Measurements from ENCODE around the gene AKT3.
"Not testable (repeated sequence)": the region's sequence is repeated elsewhere in the genome, so short reads cannot be mapped to it uniquely, and the experiment has no call there.

AKT3 gene

DNA sequence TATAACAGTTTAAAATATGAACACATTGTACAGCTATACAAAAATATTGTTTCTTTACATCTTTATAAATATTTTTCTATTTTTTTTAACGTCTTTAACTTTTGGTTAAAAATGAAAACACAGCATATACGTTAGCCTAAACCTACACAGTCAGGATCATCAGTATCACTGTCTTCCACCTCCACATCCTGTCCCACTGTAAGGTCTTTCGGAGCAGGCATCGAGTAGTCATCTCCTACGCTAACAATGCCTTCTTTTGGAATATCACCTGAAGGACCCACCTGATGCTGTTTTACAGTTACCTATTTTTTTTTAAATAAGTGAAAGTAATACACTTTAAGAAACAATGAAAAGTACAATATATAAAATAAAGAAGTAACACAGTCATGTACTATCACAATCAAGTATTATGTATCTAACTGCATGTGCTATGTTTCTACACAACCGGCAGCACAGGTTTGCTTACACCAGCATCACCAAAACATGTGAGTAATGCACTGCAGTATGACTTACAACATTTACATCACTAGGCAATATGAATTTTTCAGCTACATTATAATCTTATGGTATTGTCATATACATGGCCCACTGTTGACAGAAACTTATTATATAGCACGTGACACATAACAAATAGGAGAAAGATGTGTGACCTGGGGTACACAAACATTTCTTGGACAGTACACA is 254.4 kb downstream of the AKT3 start:
- DNase-seq, result no peak

DNA sequence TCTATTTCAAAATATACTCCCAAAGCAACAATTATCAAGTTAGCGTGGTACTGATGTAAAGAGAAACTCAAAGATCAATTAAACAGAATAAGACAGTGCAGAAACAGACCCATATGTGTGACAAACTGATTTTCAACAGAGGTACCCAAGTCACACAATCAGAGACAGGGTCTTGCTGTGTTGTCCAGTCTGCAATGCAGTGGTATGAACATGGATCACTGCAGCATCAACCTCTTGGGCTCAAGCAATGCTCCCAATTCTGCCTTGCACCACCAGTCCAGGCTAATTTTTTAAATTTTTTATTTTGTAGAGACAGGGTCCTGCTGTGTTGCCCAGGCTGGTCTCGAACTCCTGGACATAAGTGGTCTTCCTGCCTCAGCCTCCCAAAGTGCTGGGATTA is 255.6 kb downstream of the AKT3 start:
- DNase-seq, result no peak

DNA sequence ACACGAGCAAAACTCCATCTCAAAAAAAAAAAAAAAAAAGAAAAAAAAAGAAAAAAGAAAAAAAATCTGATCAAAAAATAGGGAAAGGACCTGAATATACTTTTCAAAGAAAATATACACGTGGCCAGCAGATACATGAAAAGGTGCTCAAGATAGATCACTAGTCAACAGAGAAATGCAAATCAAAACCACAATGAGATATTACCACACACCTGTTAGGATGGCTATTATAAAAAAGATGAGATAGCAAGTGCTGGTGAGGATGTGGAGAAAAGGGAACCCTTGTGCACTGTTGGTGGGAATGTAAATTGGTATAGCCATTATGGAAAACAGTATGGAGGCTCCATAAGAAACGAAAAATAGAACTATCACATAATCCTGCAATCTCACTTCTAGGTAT is 260.8 kb downstream of the AKT3 start:
- DNase-seq, result not testable (repeated sequence)

DNA sequence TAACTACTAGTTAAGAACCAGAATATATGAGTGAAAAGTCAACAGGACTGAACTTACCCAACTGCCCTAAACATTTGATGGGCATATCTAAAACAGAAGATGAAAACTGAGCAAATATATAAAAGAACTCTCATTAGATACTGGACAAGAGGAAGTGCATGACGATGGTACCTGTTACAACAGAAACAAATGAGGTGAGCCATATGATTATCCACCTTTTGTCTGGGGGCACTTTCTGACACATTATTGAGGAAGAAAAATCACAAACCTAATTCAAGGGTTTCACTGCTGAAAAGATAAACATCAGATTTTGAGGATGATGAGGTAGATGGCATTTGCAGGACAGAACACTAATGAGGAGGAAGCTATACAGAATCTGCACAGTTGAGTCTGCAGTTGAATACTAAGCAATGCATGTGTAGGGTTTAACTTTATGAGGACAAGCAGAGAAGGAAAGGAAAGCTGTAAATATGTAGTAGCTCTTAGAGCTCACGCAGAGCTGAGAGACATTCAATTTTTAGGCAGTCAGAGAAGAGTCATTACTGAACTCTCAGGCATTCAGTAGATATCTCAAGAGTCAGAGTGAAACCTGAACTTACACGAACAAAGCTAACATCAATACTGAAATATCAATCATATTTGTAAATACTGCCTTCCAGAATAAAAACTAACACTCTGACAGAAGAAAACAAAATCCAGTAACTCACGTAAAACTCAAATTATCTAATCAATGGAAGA is 262.1 kb downstream of the AKT3 start:
- DNase-seq, result no peak

DNA sequence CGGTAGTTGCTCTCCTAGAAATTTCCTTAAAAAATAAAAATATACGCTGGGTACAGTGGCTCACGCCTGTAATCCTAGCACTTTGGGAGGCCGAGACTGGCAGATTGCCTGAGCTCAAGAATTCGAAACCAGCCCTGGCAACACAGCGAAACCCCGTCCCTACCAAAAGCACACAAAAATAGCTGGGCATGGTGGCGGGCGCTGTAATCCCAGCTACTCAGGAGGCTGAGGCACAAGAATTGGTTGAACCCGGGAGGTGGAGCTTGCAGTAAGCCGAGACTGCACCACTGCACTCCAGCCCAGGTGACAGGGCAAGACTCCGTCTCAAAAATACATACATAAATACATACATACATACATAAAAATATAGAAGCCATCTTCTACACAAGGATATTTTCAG is 262.8 kb downstream of the AKT3 start:
- DNase-seq, result no peak

DNA sequence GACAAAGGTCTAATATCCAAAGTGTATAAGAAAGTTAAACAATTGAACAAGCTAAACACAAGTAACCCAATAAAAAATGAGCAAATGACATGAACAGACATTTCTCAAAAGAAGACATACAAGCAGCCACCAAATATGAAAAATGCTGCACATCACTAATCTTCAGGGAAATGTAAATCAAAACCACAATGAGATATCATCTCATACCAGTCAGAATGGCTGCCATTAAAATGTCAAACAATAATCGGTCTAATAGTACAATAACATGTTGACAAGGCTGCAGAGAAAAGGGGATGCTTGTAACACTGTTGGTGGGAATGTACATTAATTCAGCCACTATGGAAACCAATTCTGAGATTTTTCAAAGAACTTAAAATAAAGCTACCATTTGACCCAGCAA is 264.1 kb downstream of the AKT3 start:
- DNase-seq, result no peak

DNA sequence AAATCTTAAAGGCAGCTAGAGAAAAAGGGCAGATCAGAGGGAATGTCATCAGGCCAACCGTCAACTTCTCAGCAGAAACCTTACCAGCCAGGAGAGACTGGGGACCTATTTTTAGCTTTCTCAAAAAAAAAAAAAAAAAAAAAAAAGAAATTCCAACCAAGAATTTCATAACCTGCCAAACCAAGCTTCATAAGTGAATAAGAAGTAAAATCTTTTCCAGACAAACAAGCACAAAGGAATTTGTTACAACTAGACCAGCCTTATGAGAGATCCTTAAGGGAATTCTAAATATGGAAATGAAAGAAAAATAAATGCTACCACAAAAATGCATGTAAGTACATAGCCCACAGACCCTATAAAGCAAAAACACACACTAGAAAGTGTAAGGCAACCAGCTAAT is 267.7 kb downstream of the AKT3 start:
- DNase-seq, result no peak

DNA sequence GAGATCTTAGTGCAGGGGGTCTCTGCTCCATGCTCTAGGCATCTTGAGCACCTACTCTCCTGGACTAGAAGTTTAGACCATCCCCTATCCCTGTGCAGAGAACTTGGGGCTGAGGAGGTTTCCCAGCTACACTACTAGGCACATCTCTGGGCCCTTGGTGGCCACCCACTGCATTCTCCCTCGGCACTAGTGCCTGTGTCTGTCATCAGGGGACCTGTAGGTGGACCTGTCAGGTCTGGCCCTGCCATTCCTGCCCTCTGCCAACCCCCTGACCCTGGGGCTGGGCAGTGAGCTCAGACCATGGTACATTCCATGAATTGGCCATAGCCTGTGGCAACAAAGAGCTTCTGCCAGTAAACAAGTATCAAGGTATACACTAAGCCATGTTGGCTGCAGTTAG is 269.1 kb downstream of the AKT3 start:
- no peak for DNase-seq

DNA sequence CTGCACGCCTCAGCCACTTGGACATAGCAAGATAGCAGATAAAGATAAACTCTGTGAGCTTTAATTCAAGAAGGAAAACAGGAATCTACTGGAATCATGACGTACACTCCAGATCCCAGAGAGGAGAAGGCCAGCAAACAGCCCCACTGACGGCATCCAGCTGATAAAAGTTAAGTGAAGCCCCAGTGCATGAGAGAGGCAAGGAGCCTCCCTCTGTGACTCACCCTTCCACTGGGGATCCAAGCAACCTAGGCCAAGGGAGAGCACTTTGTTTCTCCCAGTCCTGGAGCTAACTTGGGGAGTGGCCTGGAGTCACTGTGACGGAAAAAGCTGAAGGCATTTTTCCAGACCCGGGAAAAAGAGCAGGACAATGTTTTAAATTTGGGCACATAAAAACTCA is 270.0 kb downstream of the AKT3 start:
- no peak for DNase-seq

DNA sequence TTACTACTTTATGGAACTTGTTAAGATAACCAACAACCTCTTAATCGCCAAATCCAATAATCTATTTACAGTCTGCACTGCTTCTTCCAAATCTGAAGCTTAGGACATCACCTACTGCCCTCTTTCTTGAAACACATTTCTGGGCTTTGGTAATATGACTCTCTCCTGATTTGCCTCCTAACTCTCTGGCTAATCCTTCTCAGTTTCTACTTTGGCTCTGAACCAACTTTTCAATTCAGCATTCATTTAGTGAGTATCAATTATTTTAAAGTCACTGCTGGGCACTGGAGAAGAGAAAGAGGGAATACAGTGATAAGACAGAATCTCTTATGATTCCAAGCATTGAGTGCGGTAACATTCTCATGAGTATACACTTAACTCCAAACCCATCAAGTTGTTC is 275.0 kb downstream of the AKT3 start:
- no peak for DNase-seq

DNA sequence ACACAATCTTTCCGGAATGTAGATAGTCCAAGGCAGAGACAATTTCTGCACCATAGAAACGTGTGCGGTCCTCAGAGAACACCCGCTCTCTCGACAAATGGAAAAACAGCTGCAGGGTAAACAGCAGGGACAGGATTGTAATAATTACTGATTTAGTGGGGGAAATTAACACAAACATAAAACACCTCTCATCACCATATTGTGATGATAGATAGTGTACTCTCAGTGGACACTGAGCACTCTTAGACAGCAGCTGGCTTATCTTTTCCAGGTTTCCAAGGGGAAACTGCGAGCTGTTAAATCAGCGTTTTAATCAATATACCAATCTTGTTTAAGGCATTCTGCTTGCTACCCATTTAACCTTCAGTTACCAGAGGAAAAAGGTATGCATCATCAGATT is 277.1 kb downstream of the AKT3 start:
- DNase-seq, result no peak

DNA sequence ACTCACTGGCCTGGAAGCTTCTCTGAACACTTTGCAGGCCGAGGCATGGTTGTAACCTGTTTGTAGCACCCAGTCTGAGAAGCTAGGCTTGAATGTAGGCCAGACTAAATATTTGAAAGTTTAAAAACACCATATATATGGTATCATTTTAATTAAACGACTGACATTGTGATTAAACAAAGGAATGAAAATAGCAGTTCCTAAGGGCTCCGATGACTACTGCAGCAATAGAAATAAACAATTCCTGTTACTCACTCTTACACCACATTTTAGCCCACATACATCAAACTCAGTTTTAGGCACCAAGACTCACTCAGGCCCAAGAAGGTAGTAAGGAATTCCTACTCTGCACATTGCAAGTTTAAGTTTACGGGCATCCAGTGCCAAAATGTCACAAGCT is 281.2 kb downstream of the AKT3 start:
- no peak for DNase-seq

DNA sequence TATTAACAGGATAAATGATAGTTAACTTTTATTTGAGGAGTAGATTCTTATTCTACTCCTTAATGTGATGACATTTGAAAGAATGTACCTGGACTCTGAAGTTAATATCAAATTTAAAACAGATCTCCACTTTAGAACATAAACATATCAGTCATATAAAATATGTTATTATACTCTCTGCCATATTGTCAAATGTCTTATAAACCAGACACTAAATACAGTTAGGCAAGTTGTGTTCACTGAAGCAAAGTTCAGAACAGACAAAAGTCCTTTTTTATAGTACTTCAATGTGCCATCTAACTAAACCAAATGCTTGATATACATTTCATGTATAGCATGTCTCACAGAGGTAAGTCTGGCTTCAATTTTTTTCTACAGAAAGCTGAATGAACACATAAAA is 285.2 kb downstream of the AKT3 start:
- no peak for DNase-seq

DNA sequence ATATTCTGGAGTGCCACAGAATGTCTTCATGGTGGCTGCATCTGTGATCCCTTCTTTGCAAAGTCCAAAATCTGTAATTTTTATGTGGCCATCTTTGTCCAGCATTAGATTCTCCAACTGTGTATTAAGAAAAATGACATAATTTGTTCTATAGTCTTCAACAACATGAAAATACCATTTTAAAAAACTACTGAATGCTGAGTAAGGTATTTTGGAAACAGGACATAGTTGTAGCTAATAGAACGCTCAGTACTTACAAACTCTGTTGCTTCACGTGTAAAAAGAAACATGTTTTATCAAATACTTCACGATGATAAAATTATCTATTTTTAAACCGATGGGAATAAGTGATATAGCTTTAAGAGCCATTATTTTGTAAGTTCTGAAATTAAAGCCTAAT is 286.3 kb downstream of the AKT3 start:
- DNase-seq, result no peak

DNA sequence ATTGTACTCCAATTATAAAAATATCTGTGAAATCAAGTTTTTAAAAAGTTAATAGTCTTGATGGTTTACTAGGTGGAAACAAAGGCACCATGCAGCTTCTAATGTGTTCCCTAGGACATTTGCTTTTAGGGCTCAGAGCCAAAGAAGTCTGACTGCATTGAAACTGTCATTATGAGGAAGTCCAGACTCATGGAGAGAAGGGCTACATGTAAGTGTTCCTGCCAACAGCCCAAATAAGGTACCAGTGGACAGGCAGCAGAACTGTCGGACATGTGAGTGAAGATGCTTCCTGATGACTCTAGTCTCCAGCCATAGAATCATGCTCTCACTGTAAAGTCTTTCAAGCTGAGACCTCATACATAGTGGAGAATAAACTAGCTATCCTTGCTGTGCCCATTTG is 287.6 kb downstream of the AKT3 start:
- DNase-seq, result no peak

DNA sequence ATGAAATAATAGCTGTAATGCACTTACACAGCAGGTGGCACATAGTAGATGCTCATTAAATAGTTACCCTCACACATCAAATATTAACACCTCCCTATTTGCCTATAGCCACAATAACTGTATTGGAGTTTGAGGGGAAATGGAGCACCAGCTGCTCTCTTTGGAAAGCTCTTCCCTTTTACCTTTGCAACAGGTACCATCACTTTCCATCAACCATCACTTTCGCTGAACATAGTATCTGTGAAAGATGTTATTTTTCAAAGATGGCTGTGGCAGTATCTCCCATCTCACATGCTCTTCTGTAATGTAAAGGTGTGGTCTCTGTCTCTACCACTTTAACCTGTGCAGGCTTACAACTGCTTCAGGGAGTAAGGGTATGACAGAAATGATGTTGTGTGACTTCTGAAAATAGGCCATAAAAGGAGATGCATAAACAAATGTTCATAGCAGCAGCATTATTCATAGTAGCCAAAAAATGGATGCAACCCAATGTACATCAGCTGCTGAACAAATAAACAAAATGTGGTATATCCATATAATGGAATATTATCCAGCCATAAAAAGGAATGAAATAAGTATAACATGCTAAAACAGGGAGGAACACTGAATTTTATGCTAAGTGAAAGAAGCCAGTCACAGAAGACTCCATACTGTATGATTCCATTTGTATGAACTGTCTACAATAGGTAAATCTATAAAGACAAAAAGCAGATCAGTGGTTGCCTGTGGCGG is 288.3 kb downstream of the AKT3 start:
- DNase-seq, result no peak

DNA sequence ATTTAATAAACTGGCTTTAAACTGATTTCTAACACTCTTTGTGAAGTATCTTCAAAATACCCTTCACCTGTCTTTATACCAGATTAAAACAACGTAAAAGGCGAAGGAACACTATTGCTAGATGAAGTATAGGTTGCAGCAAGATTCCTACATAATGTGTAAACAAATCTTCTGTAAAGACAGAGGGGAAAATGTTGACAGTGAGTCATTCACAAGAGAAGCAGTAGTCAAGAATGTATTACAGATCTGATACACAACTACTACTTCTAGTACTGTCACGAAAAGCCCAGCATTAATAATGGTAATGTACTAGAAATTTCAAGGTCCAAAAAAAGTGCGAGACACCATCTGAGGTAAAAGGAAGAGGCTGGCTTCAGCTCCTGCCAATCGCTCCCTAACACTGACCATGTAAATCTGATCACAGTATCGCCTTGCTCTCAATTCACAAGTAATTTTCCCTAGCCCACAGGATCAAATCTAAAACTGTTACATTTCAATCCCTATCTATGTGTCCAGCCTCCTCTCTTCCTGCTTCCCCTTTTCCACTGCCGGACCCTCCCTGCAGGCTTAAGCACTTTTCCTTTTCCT is 290.4 kb downstream of the AKT3 start:
- no peak for DNase-seq

DNA sequence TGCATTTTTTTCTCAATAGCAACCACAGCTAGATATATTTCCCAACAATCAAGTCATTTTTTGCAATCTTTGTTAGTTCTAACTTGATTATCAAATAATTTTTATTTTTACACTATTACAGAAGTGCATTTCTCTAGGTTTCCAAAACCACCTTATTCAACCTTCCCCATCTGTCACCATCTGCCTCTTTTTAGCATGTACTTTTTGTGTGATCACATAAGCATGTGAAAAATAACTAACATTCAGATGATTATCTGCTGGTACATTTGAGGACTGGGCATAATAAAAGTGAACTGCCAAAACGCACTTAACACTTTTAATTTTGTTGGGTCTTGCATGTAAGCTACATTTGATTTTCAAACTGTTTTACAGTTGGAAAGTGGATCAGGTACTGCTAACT is 291.5 kb downstream of the AKT3 start:
- DNase-seq, result no peak

DNA sequence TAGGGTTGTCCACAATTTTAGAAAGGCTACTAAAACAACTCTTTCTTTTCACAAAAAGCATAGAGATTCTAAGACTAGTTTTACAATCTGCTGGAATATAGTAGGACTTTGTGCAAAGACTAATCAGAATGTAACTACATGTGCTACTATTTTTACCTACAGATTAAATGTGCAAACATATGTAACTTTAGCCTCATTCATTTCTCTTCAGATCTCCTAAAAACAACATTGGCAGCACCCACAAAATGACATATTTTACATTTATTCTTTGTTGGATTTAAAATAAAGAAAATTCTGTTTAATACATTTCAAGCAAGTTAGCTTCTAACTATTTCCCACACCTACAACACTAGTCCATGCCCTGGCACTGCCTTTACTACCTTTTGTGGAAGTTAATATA is 292.2 kb downstream of the AKT3 start:
- DNase-seq, result no peak

DNA sequence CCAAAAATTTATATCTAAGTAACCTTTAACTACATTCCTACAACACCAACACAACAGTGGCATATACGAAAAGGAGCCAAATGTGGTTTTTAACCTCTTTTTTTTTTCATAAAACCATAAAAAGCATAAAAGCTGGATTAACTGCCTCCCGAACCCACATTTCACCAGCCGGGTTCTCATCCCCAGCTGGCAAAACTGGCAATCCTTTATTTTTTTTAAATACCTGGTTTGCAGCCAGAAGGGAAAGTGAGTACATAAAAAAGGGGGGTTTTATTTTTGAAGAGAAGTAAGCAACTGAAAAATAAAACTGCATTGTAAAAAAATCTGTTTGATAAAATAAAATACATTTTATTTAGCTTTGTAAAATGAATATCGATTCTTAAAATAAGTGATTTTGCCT is 295.4 kb downstream of the AKT3 start:
- DNase-seq, result no peak

DNA sequence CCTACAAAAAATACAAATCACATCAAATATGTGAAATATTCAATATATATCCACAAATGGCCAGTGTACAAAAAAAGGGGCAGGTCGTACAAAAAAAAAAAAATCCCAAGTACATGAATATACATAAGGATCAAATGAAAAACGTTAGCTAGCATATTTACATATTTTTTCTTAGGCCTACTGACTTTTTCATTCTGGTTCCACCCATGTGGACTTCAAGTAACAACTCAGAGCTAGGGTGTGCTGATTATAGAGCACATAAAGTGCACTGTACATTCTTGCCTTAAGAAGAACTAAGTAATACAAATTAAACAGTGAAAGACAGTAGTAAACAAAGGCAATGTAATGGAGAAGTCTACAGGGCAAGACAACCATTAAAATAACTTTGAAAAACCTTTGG is 297.0 kb downstream of the AKT3 start:
- DNase-seq, result no peak

DNA sequence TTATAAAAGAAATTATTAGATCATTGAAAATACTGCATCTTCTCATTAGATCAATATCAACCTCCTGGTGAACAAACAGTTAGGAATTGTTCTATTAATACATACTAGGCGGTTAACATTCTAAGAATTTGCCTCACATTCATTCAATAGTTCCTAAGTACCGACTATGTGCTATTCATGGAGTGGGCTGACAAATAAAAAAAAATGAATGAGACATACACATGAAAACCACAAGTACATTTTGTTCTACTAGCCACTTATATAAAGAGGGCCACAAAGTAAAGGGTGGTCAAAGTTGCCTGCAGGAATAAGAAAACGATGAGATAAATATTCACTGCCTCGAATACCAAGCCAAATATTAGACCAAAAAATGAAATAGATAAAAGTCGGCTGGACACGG is 299.8 kb downstream of the AKT3 start:
- DNase-seq, result no peak

DNA sequence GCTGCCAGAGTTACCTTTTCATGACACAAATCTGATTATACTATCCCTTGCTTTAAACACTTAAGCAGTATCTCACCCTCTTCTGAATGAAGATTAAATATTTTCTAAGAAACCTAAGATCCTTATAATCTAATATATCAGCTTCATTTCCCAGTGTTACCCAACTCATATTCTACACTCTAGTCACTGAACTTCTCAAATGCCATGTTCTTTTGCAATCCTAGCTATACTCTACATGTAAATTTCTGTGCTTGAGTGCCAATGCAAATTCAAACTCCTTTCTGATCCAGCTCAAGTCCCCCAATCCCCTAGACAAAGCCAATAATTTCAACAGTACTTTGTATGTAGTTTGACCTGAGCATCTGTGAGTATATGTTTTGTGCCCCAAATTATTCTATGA is 300.3 kb downstream of the AKT3 start:
- DNase-seq, result no peak

DNA sequence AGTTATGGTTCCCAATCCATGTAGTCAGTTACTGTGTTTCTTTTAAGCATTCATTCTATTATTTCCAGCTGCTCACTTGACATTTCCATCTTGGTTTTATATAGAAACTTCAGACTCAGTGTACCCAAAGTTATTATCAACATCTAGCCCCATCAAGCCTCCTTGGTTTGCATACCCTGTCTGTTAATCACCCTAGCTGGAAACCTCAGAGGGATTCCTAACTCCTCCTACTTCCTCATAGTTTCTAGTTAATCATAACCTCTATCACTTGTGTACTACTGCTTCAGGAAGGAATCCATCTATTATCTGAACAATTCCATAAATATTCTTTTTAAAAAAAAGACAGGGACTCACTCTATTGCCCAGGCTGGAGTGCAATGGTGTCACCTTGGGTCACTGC is 300.9 kb downstream of the AKT3 start:
- DNase-seq, result no peak

Data from activated T-cell treated with anti-CD3 and anti-CD28 coated beads, Interleukin-2, amount 50 U/mL, for 1 hour (primary cell).